WTC11 (cell line): ENCODE results near the gene PKP4. TPM values are rescaled to one million over a fixed set of nuclear protein-coding genes. Genes with fewer than 3 reads are reported as not detected.

ENCODE experiments used
- ATAC-seq: fragments of 200-7000 bp; cut with Tn5 transposase; 2 replicates; pipeline ENCODE4 v1.10.0; 2021; ENCODE audit warnings: mild to moderate bottlenecking, moderate library complexity
- CTCF ChIA-PET: fragments of 300-600 bp; sonication (Branson Sonifier 250); formaldehyde crosslinking; loops from one replicate; lab custom pipeline; 2021; ENCODE audit warnings: antibody characterized with exemption; lab: Charles Lee
- POLR2A ChIA-PET: fragments of 350-600 bp; sonication (Branson Sonifier 250); formaldehyde crosslinking; loops from one replicate; lab custom pipeline; 2021; ENCODE audit warnings: antibody characterized with exemption; lab: Charles Lee
- DNase-seq: peaks from one replicate; pipeline ENCODE4 v3.0.0; 2021; ENCODE audit warnings: low spot score
- H3K27ac Mint-ChIP-seq: 2 replicates; pipeline ENCODE4 v1.8.0; 2021; ENCODE audit warnings: mixed read lengths
- H3K27me3 Mint-ChIP-seq: 2 replicates; pipeline ENCODE4 v1.8.0; 2021; ENCODE audit warnings: low read depth, mild to moderate bottlenecking, moderate library complexity, mixed read lengths
- H3K36me3 Mint-ChIP-seq: 2 replicates; pipeline ENCODE4 v1.8.0; 2021; ENCODE audit warnings: mixed read lengths
- H3K4me1 Mint-ChIP-seq: 2 replicates; pipeline ENCODE4 v1.8.0; 2022; ENCODE audit warnings: mixed read lengths
- H3K4me3 Mint-ChIP-seq: 2 replicates; pipeline ENCODE4 v1.8.0; 2021; ENCODE audit warnings: mild to moderate bottlenecking, moderate library complexity, mixed read lengths
- H3K9me3 Mint-ChIP-seq: 2 replicates; pipeline ENCODE4 v1.8.0; 2021; ENCODE audit warnings: mixed read lengths
- E2F1 ChIP-seq: sonication (generic); formaldehyde crosslinking; IDR thresholded peaks from 2 replicates; pipeline ENCODE4 v1.8.0; 2022; ENCODE audit warnings: mild to moderate bottlenecking, missing genetic modification reagents
- E2F5 ChIP-seq: sonication (generic); formaldehyde crosslinking; IDR thresholded peaks from 2 replicates; pipeline ENCODE4 v1.8.1; 2022; ENCODE audit warnings: mild to moderate bottlenecking, moderate library complexity, missing genetic modification reagents
- FOXP1 ChIP-seq: sonication (generic); formaldehyde crosslinking; IDR thresholded peaks from 2 replicates; pipeline ENCODE4 v1.8.0; 2022; ENCODE audit warnings: missing genetic modification reagents, mild to moderate bottlenecking, moderate library complexity, borderline replicate concordance
- GABPB1 ChIP-seq: sonication (generic); formaldehyde crosslinking; IDR thresholded peaks from 2 replicates; pipeline ENCODE4 v1.8.1; 2023; ENCODE audit warnings: mild to moderate bottlenecking, missing genetic modification reagents
- GRHL2 ChIP-seq: fragments of 250-450 bp; sonication (Bioruptor Pico); IDR thresholded peaks from 2 replicates; pipeline ENCODE4 v1.8.0; 2022; ENCODE audit warnings: mild to moderate bottlenecking, moderate library complexity; ENCODE audit not compliant: insufficient replicate concordance, severe bottlenecking
- MYBL2 ChIP-seq: sonication (generic); formaldehyde crosslinking; IDR thresholded peaks from 2 replicates; pipeline ENCODE4 v1.8.1; 2023; ENCODE audit warnings: mild to moderate bottlenecking, moderate library complexity, missing genetic modification reagents
- PRDM15 ChIP-seq: sonication (generic); formaldehyde crosslinking; IDR thresholded peaks from 2 replicates; pipeline ENCODE4 v1.8.0; 2022; ENCODE audit warnings: missing genetic modification reagents
- SMAD4 ChIP-seq: sonication (generic); formaldehyde crosslinking; IDR thresholded peaks from 2 replicates; pipeline ENCODE4 v1.8.0; 2022; ENCODE audit warnings: mild to moderate bottlenecking, missing genetic modification reagents
- TCF7 ChIP-seq: sonication (generic); formaldehyde crosslinking; IDR thresholded peaks from 2 replicates; pipeline ENCODE4 v1.8.0; 2022; ENCODE audit warnings: mild to moderate bottlenecking, low read depth, missing genetic modification reagents, moderate library complexity
- TEAD4 ChIP-seq: sonication (generic); formaldehyde crosslinking; IDR thresholded peaks from 2 replicates; pipeline ENCODE4 v1.8.0; 2022; ENCODE audit warnings: mild to moderate bottlenecking, missing genetic modification reagents
- ZNF232 ChIP-seq: sonication (generic); formaldehyde crosslinking; IDR thresholded peaks from 2 replicates; pipeline ENCODE4 v1.8.0; 2022; ENCODE audit warnings: mild to moderate bottlenecking, missing genetic modification reagents
- ZNF317 ChIP-seq: sonication (generic); formaldehyde crosslinking; IDR thresholded peaks from 2 replicates; pipeline ENCODE4 v1.8.1; 2023; ENCODE audit warnings: low read depth, mild to moderate bottlenecking, moderate library complexity, missing genetic modification reagents, borderline replicate concordance
- ZNF416 ChIP-seq: fragments of 250-450 bp; sonication (Bioruptor Pico); IDR thresholded peaks from 2 replicates; pipeline ENCODE4 v1.9.0; 2021; ENCODE audit warnings: mild to moderate bottlenecking, inconsistent platforms
- ZNF423 ChIP-seq: fragments of 250-450 bp; sonication (Bioruptor Pico); IDR thresholded peaks from 2 replicates; pipeline ENCODE4 v2.1.2; 2022; ENCODE audit warnings: mild to moderate bottlenecking, moderate library complexity
- ZNF425 ChIP-seq: fragments of 250-450 bp; sonication (Bioruptor Pico); conservative IDR thresholded peaks from 2 replicates; pipeline ENCODE4 v1.9.0; 2021; ENCODE audit warnings: mild to moderate bottlenecking
- total RNA-seq: library from RNA; stranded (reverse); gene quantifications from 3 replicates; pipeline ENCODE4 v1.2.3, GENCODE V29; 2021
- TF ChIP-seq, protein P1 (sequence below): sonication (generic); formaldehyde crosslinking; IDR thresholded peaks from 2 replicates; pipeline ENCODE4 v1.8.1; 2023; ENCODE audit warnings: mild to moderate bottlenecking, missing genetic modification reagents, moderate library complexity
- TF ChIP-seq, protein P2 (sequence below): sonication (generic); formaldehyde crosslinking; conservative IDR thresholded peaks from 2 replicates; pipeline ENCODE4 v1.8.1; 2023; ENCODE audit warnings: mild to moderate bottlenecking, low read depth, missing genetic modification reagents, moderate library complexity
- TF ChIP-seq, protein P3 (sequence below): sonication (generic); formaldehyde crosslinking; IDR thresholded peaks from 2 replicates; pipeline ENCODE4 v1.8.0; 2023; ENCODE audit warnings: missing genetic modification reagents, mild to moderate bottlenecking, borderline replicate concordance
- TF ChIP-seq, protein P4 (sequence below): fragments of 250-450 bp; sonication (Bioruptor Pico); IDR thresholded peaks from 2 replicates; pipeline ENCODE4 v1.9.0; 2021; ENCODE audit warnings: mild to moderate bottlenecking

PKP4 gene
- total RNA-seq, 1 experiment from 2014 or later, result 78.9 TPM

DNA sequence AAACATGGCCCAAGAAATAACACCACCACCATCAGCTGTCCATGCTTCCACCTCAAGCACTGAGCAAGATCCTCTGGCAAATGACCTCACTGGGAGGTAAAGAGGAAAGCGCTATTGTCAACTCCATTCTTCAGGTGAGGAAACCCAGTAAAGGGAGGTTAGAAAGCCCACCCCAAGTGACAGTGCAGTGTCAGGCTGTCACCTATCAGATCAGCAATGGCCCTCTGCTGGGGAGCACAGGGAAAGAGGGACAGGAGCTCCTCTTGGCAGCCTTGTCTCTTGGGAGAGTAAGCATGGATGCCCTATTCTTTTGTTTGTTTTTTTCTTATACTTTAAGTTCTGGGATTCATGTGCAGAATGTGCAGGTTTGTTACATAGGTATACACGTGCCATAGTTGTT is 234.1 kb downstream of the PKP4 start:
- Mint-ChIP-seq H3K9me3 (peaks cover 5% of the 10 kb centered on the region), H3K4me3 (no peak overlapping the region), H3K4me1 (peaks cover 11% of the 10 kb centered on the region), H3K27ac (no peak overlapping the region), H3K27me3 (no peaks in the 10 kb centered on the region; the same call in 1 of the 2 replicates), H3K36me3 (no peaks in the 10 kb centered on the region)
- ChIA-PET POLR2A (no interaction called here), CTCF (interaction anchor here (1.0 to 3.7 kb wide), 3 partner anchors 34 to 64 kb away, joined by 3 to 16 read pairs (median 4); no protein-coding TSS in a partner anchor)
- no peak for ATAC-seq
- no peak for TF ChIP-seq GRHL2 (CRISPR knock-in tag)
- TF ChIP-seq, protein P1, sequence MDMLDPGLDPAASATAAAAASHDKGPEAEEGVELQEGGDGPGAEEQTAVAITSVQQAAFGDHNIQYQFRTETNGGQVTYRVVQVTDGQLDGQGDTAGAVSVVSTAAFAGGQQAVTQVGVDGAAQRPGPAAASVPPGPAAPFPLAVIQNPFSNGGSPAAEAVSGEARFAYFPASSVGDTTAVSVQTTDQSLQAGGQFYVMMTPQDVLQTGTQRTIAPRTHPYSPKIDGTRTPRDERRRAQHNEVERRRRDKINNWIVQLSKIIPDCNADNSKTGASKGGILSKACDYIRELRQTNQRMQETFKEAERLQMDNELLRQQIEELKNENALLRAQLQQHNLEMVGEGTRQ (CRISPR knock-in tag), result no peak
- TF ChIP-seq, protein P2, sequence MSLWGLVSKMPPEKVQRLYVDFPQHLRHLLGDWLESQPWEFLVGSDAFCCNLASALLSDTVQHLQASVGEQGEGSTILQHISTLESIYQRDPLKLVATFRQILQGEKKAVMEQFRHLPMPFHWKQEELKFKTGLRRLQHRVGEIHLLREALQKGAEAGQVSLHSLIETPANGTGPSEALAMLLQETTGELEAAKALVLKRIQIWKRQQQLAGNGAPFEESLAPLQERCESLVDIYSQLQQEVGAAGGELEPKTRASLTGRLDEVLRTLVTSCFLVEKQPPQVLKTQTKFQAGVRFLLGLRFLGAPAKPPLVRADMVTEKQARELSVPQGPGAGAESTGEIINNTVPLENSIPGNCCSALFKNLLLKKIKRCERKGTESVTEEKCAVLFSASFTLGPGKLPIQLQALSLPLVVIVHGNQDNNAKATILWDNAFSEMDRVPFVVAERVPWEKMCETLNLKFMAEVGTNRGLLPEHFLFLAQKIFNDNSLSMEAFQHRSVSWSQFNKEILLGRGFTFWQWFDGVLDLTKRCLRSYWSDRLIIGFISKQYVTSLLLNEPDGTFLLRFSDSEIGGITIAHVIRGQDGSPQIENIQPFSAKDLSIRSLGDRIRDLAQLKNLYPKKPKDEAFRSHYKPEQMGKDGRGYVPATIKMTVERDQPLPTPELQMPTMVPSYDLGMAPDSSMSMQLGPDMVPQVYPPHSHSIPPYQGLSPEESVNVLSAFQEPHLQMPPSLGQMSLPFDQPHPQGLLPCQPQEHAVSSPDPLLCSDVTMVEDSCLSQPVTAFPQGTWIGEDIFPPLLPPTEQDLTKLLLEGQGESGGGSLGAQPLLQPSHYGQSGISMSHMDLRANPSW (CRISPR knock-in tag), result no peak
- no peak for TF ChIP-seq ZNF317 (CRISPR knock-in tag)
- TF ChIP-seq ZNF425 (CRISPR knock-in tag), result no peak
- no peak for TF ChIP-seq E2F5 (CRISPR knock-in tag)
- no peak for TF ChIP-seq TEAD4 (CRISPR knock-in tag)
- no peak for TF ChIP-seq SMAD4
- TF ChIP-seq, protein P3, sequence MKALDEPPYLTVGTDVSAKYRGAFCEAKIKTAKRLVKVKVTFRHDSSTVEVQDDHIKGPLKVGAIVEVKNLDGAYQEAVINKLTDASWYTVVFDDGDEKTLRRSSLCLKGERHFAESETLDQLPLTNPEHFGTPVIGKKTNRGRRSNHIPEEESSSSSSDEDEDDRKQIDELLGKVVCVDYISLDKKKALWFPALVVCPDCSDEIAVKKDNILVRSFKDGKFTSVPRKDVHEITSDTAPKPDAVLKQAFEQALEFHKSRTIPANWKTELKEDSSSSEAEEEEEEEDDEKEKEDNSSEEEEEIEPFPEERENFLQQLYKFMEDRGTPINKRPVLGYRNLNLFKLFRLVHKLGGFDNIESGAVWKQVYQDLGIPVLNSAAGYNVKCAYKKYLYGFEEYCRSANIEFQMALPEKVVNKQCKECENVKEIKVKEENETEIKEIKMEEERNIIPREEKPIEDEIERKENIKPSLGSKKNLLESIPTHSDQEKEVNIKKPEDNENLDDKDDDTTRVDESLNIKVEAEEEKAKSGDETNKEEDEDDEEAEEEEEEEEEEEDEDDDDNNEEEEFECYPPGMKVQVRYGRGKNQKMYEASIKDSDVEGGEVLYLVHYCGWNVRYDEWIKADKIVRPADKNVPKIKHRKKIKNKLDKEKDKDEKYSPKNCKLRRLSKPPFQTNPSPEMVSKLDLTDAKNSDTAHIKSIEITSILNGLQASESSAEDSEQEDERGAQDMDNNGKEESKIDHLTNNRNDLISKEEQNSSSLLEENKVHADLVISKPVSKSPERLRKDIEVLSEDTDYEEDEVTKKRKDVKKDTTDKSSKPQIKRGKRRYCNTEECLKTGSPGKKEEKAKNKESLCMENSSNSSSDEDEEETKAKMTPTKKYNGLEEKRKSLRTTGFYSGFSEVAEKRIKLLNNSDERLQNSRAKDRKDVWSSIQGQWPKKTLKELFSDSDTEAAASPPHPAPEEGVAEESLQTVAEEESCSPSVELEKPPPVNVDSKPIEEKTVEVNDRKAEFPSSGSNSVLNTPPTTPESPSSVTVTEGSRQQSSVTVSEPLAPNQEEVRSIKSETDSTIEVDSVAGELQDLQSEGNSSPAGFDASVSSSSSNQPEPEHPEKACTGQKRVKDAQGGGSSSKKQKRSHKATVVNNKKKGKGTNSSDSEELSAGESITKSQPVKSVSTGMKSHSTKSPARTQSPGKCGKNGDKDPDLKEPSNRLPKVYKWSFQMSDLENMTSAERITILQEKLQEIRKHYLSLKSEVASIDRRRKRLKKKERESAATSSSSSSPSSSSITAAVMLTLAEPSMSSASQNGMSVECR (CRISPR knock-in tag), result no peak
- TF ChIP-seq ZNF416 (CRISPR knock-in tag), result no peak
- no peak for TF ChIP-seq GABPB1 (CRISPR knock-in tag)
- TF ChIP-seq, protein P4, sequence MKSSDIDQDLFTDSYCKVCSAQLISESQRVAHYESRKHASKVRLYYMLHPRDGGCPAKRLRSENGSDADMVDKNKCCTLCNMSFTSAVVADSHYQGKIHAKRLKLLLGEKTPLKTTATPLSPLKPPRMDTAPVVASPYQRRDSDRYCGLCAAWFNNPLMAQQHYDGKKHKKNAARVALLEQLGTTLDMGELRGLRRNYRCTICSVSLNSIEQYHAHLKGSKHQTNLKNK (CRISPR knock-in tag), result no peak
- TF ChIP-seq PRDM15, result no peak
- no peak for TF ChIP-seq MYBL2 (CRISPR knock-in tag)
- TF ChIP-seq E2F1 (CRISPR knock-in tag), result no peak
- no peak for TF ChIP-seq ZNF423 (CRISPR knock-in tag)
- TF ChIP-seq FOXP1, result no peak
- no peak for TF ChIP-seq ZNF232 (CRISPR knock-in tag)
- no peak for TF ChIP-seq TCF7 (CRISPR knock-in tag)
- no peak for DNase-seq
